Left renal pelvis (tissue), 4 donors: ENCODE data around the gene EMP3. TPM values are rescaled to one million over a fixed set of nuclear protein-coding genes. Genes with fewer than 3 reads are reported as not detected.
"Not testable (repeated sequence)": the region's sequence is repeated elsewhere in the genome, so short reads cannot be mapped to it uniquely, and the experiment has no call there.

Experiments
- DNase-seq, 4 donors: peaks; one replicate each; pipeline ENCODE4 v3.0.0-alpha.2; 2013; ENCODE audit warnings: low read depth in 4 of 4, low spot score in 3 of 4
- polyA plus RNA-seq, 4 donors: library from polyadenylated mRNA; unstranded; fragments of 120-200 nt; gene quantifications; one replicate each; pipeline ENCODE4 v1.2.1, GENCODE V29; 2013; ENCODE audit not compliant: insufficient read length in 4 of 4

EMP3 gene, protein sequence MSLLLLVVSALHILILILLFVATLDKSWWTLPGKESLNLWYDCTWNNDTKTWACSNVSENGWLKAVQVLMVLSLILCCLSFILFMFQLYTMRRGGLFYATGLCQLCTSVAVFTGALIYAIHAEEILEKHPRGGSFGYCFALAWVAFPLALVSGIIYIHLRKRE
- 100 to 1,000 TPM in 1 of 4 donors, 10 to 100 TPM in 3; 68.5 to 190 (median 82.6) TPM for polyA plus RNA-seq

DNA sequence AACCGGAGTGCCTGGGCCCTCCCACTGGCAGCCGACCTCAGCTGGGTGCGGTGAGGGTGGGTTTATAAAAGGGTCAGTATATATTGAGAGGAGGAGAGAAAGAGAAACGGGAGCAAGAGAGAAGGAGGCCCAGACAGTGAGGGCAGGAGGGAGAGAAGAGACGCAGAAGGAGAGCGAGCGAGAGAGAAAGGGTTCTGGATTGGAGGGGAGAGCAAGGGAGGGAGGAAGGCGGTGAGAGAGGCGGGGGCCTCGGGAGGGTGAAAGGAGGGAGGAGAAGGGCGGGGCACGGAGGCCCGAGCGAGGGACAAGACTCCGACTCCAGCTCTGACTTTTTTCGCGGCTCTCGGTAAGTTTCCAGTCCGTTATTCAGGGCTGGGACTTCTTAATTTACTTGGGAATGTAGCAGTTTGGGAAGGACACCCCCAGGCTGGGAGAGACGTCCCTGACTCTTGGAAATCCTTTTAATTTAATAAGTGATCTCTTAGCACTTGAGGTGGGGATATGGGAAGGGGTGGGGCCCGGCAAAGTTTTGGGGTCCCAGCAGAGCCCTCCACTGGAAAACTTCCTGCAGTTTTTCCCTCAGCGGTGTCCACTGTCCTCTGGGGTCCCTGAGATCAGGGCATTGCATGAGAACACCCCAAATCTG is at the start of gene EMP3:
TSS of gene EMP3 (plus strand) at position 288 of the 646 bp plus-strand sequence. CDS start 1,293 bp downstream, outside the sequence.
- peak in 1 of 4 donors; percentile 70 for DNase-seq

DNA sequence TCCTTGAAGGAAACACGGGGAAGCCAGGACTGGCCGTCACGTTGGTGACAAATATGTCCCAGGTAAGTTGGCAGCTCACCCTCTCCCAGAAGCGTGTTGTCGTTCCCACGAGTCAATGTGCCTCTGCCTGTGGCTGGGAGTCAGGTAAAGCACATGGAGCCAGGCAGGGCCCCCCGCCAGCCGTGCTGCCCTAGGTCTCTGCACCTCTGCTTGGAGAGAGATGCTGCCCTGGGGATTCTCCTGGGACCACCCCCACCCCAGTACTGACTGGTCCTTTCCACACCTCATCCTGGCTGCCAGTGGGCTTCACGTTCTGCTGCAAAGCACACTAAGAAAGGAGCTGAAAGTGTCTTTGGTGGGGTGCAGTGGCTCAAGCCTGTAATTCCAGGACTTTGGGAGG is 45.6 kb upstream of the EMP3 start:
- DNase-seq, result no peak

DNA sequence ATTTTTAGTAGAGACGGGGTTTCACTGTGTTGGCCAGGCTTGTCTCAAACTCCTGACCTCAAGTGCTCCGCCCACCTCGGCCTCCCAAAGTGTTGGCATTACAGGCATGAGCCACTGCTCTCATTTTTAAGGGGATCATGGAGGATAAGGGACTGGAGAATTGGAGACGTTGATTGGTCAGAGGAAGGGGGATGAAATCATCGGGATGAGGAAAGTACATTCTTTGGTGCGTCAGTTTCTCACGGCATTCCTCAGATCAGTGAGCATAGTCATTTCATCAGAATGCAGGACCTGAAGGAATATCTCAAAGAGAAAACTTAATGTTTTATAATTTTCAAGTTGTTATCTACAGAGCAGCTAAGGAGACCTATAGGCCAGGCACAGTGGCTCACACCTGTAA is 41.4 kb upstream of the EMP3 start:
- DNase-seq, result no peak

DNA sequence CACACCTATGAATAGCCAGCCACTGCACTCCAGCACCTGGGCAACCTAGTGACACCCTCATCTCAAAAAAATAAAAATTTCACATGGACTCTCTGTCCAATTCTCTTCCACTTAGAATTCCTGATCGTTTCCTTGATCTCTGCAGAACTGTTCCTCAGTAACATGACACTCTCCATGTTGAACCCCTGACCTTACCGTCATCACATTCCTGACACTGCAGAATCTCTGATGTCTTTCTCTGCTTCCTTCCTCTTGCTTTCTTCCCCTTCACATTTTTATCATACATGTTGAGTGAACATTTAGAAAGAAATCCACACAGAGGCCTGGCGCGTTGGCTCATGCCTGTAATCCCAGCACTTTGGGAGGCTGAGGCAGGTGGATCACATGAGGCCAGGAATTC is 40.5 kb upstream of the EMP3 start:
- no peak for DNase-seq

DNA sequence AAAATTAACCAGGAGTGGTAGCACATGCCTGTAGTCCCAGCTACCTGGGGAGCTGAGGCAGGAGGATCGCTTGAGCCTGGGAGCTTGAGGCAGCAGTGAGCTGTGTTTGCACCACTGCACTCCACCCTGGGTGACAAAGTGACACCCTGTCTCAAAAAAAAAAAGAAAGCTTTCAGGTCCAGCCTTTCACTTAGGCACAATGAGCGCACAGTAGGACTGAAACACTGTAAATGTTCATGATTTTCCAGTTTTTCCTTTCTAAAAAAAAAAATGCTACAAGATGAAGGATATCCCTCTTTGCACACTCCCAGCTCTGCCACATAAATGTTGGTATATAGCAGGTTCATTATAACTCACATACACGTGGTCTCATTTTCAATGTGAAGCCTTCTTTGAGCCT is 37.6 kb upstream of the EMP3 start:
- no peak for DNase-seq

DNA sequence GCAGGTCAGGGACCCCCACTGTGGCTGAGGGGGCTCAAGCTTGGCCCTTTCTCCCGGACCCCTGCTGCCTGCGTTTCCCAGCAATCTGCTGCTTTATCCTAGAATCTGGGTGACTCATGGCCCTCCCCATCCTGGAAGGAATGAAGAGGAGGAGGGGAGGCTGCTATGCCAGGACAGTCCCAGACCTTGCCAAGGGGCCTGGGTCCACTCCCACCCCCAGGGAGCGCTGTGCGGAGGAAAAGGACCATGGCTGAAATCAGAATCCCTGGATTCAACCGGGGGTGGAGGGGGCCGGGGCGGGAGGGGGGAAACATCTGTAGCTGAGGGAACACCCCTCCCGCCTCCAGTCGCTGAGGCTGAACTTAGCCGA is 35.0 kb upstream of the EMP3 start:
- no peak for DNase-seq

DNA sequence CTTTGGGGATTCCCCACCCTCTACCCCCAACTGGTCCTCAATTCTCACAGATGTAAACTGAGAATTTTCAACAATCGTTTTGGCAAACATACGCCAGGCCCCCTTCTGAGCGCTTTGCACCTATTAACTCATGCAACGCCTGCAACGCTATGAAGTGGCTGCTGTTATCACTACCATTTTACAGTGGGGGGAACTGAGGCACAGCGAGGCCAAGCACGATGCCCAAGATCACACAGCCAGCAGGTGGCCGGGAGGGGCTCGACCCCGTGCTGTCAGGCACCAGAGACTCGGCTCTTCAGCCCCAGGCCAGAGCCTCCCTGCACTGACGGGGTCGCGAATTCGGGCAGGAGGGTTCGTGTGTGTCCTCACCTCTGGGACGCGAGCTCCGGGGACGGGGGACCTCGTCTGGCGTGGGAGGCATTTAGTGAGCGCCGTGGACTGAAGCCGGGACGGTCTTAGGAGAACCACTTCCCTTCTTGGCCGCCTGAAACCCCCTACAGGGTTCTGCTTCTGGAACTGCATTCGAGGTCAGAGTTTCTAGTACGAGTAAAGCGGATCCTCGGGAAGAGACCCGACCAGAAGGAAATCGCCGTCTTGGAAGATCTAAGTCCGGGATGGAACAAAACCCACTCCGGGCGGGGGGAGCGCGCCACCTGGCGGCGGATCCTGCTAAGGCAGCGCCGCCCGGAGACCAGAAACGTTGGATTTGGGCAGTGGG is 34.4 kb upstream of the EMP3 start:
- peak in 3 of 4 donors; percentile 51 to 67 (median 52) for DNase-seq

DNA sequence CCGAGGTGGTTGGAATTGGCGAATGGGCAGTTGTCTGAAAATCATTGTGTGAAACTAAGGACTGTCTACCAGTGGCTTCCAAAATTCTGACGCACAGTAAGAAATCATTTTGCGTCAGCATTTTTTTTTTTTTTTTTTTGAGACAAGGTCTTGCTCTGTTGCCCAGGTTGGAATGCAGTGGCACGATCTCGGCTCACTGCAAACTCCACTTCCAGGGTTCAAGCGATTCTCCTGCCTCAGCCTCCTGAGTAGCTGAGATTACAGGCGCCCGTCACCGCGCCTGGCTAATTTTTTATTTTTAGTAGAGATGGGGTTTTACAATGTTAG is 33.9 kb upstream of the EMP3 start:
- not testable (repeated sequence) for DNase-seq

DNA sequence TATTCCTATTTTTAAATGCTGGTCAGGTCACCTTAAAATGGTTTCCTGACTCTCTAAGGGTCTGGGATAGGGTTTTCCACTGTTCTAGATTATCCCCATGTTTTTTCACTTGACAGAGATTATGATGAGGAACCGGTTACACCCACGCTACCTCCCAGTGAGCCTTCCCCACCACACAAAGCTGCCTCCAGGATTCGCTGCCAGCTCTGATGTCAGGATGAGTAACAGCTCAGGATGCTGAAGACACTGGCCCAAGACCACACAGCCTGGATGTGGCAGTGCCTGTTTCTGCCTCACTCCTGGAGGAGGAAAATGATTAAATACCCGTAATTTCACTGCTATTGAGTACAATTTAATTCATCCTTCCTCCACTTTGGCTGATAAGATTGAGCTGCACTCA is 32.6 kb upstream of the EMP3 start:
- DNase-seq, result no peak

DNA sequence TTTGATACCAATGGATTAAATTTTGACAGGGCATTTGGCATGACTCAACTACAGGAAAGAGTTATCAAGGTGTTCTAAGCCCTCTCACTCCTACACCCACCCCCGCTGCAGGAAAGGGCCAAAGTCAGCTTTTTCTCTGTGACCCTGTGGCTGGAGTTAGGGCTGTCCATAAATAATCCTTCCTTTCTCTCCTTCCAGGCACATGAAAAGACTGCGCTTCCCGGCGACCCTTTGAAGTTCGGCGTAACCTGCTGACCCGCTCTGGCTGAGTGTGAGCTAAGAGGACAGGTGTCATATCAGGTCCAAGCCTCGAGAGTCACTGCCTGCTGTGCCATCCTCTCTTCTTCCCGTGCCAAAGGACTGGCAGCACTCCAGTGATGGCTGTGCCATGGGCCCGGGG is 29.9 kb upstream of the EMP3 start:
- no peak for DNase-seq

DNA sequence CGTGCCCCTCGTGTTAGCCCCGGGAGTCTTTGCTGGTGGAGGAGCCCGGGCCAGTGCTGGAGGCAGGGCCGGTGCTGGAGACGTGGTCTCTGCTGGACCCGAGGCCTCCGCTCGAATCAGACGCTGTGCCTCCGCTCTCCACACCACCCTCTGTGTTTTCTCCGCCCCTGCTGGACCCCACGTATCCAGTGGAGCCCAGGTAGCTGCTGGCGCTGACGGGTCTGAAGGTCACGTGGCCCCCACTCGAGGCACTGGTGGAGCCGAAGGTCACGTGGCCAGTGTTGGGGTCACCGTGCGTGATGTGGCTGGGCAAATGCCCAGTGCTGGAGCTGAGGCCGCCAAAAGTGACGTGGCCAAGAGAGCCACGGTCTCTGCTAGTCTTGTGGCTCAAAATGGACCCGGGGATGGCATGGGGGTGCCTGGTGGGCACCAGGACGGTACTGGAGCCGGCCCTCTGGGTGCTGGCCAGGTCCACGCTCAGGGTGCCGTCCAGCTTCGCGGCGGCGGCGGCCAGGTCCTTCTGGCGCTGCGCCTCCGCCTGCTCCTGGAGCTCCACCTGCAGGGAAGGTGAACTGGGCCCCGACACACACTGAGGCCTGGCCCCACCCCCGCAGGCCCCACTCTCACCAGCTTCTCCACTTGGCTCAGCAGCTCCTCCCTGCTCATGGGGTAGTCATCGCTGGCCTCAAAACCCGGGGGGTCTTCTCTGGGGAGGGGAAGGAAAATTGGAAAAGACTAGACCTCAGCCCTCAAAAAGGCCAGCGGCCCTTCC is 28.2 kb upstream of the EMP3 start:
- no peak for DNase-seq

DNA sequence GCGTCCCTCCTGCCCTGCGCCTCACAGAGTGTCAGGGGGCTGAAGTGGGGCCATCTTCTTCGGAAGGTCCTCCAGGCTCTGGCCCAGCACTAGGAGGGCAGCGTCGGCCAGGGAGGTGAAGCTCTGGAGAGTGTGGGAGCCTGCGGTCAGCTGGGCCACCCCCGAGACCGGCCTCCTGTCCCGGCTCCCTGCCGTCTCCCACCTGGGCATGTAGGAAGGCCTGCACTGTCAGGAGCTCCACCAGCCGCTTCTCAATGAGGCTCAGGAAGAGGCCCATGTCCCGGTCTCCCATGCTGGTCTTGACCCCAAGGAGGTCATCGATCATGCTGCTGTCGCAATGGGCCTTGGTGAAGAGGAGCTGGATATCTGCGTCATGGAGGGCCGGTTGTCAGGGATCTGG is 27.4 kb upstream of the EMP3 start:
- DNase-seq, result no peak

DNA sequence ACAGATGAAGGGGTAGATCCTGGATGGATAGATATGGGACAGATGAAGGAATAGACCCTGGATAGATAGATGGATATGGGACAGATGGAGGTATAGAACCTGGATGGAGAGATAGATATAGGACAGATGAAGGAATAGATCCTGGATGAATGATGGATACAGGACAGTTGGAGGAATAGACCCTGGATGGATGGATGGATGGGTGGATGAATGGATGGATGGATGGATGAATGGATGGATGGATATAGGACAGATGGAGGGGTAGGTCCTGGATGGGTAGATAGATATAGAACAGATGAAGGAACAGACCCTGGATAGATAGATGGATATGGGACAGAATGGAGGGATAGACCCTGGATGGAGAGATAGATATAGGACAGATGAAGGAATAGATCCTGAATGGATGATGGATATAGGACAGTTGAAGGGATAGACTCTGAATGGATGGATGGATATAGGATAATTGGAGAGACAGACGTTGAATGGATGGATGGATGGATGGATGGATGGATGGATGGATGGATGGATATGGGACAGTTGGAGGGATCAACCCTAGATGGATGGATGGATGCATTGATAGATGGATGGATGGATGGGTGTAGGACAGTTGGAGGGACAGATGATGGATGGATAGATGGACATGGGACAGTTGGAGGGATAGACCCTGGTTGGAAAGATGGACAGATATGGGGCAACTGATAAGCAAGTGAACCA is 23.3 kb upstream of the EMP3 start:
- no peak for DNase-seq

DNA sequence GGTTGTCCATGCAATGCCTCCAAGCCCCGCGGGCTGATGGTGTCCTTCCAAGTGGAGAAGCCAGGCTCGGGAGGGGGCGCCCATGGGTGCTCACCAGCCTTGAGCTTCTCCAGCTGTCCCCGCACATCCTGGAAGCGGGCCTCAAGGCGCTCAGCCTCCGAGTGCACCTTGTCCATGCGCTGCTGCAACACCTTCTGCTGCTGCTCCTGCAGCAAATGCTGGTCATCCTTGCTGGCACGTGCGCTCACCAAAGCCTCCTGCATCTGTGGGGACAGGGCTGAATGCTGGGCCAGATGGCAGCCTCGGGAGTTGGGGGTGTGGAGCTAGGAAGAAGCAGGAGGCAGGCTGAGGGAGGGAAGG is 22.8 kb upstream of the EMP3 start:
- no peak for DNase-seq

DNA sequence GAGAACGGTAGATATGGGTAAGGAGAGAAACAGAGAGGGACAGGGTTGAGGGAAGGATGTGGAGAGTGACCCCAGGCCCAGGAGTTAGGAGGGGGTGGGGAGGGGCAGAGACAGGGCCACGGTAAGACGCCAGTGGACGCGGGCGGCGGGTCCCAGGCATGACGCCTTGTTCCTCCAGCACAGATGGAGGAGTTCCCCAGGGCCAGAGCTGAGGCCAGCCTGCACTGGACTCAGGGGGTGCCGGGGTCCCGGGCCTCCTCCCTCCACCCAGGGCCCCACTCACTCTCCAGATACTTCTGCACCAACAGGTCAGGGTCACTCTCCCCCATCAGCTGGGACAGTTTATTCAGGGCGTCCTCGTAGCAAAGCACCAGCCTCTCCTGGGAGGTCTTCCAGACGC is 22.0 kb upstream of the EMP3 start:
- no peak for DNase-seq

DNA sequence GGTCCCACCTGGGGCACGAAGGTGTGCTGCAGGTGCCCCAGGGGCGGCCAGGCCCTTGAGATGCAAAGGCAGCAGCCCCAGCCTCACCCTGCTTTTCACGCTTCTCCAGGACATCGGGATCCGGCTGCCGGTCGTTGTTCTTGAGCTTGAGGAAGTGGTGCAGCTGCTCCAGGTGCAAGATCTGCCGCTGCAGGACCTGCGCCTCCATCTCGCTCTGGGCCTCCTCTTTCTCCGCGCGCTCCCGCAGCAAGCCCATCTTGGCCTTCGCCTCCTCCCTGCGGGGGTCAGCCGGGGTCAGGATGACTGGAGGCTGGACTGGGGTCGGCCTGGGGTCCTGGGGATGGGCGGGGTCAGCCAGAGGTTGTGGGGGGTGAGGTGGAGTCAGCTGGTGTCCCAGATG is 21.5 kb upstream of the EMP3 start:
- DNase-seq, result no peak

DNA sequence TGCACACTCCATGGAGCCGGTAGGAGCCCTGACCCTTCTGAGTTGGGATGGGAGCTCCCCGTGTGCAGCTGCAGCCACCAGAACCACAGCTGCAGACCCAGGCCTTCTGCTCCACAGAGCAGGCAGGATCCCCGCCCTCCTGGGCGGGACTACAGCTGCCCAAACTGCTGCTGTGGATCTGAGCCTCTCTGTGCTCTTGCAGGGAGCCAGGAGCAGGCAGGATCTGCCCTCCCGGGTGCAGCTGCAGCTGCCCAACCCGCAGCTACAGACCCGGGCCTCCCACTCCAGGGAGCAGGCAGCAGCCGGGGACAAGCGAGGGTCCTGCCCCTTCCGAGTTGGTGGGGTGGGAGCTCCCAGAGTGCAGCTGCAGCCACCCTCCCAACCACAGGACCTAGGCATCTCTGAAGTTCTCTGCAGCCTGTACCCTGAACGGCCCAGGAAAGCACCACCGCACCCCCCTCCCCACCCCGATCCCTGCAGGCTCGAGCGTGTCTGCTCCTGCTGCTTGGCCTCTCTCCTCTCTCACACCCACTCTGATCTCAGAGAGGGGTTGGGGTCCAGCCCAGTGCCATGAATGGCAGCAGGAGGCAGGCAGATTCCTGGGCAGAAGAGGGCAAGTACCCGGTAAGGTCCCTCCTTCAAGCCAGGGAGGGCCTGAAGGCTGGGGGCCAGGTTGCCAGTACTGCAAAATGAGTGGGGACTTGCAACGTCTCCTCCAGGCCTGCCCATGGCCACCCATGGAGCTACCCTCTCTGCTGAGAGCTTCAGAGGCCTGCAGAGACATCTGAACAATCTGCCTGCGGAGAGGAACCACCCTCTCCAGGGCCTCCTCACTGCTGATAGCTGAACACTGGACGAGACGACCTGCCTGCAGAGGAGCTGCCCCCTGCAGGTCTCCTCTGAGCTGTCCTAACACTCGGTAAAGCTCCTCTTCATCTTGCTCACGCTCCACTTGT is 16.4 kb upstream of the EMP3 start:
- no peak for DNase-seq

DNA sequence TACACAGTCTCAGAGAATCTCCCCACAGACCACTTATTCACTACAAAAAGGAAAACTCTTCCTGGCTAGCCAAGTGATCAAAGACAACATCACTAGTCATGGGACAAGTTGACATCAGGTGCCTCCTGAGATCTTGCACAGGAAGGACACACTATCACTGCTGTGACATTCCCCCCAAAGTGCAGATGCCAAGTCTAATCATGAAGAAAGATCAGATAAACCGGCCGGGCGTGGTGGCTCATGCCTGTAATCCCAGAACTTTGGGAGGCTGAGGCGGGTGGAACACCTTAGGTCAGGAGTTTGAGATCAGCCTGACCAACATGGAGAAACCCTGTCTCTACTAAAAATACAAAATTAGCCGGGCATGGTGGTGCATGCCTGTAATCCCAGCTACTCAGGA is 15.6 kb upstream of the EMP3 start:
- not testable (repeated sequence) for DNase-seq

DNA sequence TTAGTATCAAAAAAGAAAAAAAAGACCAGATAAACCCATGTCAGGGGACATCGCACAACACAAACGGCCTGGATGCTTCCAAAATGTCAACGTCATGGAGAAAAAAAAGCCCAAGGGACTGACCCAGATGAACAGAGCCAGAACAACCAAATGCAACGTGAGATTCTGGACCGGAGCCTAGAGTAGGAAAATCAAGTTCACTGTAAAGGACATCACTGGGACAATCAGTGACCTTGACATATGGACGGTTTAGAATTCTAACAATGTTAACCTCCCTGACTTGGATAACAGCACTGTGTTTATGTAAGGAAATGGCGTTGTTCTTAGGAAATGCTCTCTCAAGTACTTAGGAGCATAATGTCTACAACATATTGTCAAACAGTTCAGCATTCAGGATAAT is 15.1 kb upstream of the EMP3 start:
- no peak for DNase-seq

DNA sequence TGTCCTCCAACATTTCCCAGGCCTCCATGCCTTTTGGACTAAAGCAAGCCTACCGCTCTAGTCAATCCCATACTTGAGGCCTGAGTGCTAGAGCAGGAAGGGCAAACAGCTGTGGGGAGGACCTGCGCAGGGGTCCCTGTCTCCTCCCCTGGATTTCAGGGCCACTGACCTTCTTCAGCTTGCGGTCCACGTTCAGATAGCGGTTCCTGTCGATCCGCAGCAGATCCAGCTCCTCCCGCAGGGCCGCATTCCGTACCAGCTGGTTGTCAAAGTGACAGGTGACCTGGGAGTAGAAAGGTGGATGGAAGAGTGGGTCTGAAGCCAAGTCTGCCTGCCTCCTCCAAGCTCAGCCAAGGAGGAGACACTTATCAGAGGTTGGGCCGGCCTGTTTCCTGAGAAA is 14.0 kb upstream of the EMP3 start:
- no peak for DNase-seq
